ENCODE results near the gene ASPHD2. TPM values are rescaled to one million over a fixed set of nuclear protein-coding genes. Genes with fewer than 3 reads are reported as not detected.

ASPHD2 gene
- total and polyA plus RNA-seq, 3 experiments from 2014 or later: 4.1 to 14.2 (median 13.1) TPM

GRCh38 chr22:26452236-26453016, 23.4 kb downstream of the ASPHD2 start:
- no peak for DNase-seq
- H3K36me3 Mint-ChIP-seq: peaks cover under 1 to 62% (median 12%) of the 10 kb centered on the region in 3 donors
- H3K4me1 Mint-ChIP-seq: no peaks in the 10 kb centered on the region
- peak overlapping the region in 2 of 8 donors; percentile 14 to 58 for H3K27ac Mint-ChIP-seq
- Histone ChIP-seq H3K27me3 (ENCODE audit: insufficient read depth, low read length, poor library complexity, severe bottlenecking) (no peaks in the 10 kb centered on the region), H3K27ac (ENCODE audit: low read depth, low read length) (no peak overlapping the region), H3K4me3 (ENCODE audit: low read length) (no peak overlapping the region), H3K36me3 (ENCODE audit: insufficient read depth, low read length) (peaks cover 18% of the 10 kb centered on the region), H3K9me3 (ENCODE audit: low read length) (no peaks in the 10 kb centered on the region), H3K4me1 (ENCODE audit: insufficient read depth, low read length) (no peaks in the 10 kb centered on the region)
- ChIA-PET POLR2A (no interaction called here), CTCF (interaction anchor here (1.7 kb wide), 1 partner anchor 32 kb away, joined by 4 read pairs; no protein-coding TSS in a partner anchor)
- no peaks in the 10 kb centered on the region for H3K27me3 Mint-ChIP-seq
- H3K9me3 Mint-ChIP-seq: no peaks in the 10 kb centered on the region
- no peak overlapping the region for H3K4me3 Mint-ChIP-seq

GRCh38 chr22:26453216-26453615, 24.2 kb downstream of the ASPHD2 start:
- ChIA-PET POLR2A (no interaction called here), CTCF (no interaction called here)
- Histone ChIP-seq H3K9me3 (ENCODE audit: low read length) (no peaks in the 10 kb centered on the region), H3K4me3 (ENCODE audit: low read length) (no peak overlapping the region), H3K27ac (ENCODE audit: low read depth, low read length) (no peak overlapping the region), H3K27me3 (ENCODE audit: insufficient read depth, low read length, poor library complexity, severe bottlenecking) (no peaks in the 10 kb centered on the region), H3K36me3 (ENCODE audit: insufficient read depth, low read length) (peaks cover 18% of the 10 kb centered on the region), H3K4me1 (ENCODE audit: insufficient read depth, low read length) (no peaks in the 10 kb centered on the region)
- DNase-seq: no peak
- Mint-ChIP-seq H3K27me3 (no peaks in the 10 kb centered on the region), H3K4me3 (no peak overlapping the region), H3K27ac (no peak overlapping the region), H3K4me1 (no peaks in the 10 kb centered on the region), H3K9me3 (no peaks in the 10 kb centered on the region), H3K36me3 (peaks cover 4 to 70% (median 16%) of the 10 kb centered on the region in 3 donors)

- no peak for DNase-seq
- peaks cover 18% of the 10 kb centered on the region for H3K36me3 ChIP-seq (ENCODE audit: insufficient read depth, low read length)
- Mint-ChIP-seq H3K27ac (peak overlapping the region in 2 of 8 donors; percentile 38 to 48), H3K9me3 (no peaks in the 10 kb centered on the region), H3K4me1 (no peaks in the 10 kb centered on the region), H3K27me3 (no peaks in the 10 kb centered on the region), H3K4me3 (no peak overlapping the region), H3K36me3 (peaks cover 4 to 78% (median 16%) of the 10 kb centered on the region in 3 donors)
- H3K4me3 ChIP-seq (ENCODE audit: low read length): no peak overlapping the region
- ChIA-PET CTCF (no interaction called here), POLR2A (no interaction called here)
- H3K9me3 ChIP-seq (ENCODE audit: low read length): no peaks in the 10 kb centered on the region
- H3K27ac ChIP-seq (ENCODE audit: low read depth, low read length): no peak overlapping the region
- H3K27me3 ChIP-seq (ENCODE audit: insufficient read depth, low read length, poor library complexity, severe bottlenecking): no peaks in the 10 kb centered on the region
- H3K4me1 ChIP-seq (ENCODE audit: insufficient read depth, low read length): no peaks in the 10 kb centered on the region
Observed at GRCh38 chr22:26453812-26454500, 24.9 kb downstream of the ASPHD2 start.

DNA sequence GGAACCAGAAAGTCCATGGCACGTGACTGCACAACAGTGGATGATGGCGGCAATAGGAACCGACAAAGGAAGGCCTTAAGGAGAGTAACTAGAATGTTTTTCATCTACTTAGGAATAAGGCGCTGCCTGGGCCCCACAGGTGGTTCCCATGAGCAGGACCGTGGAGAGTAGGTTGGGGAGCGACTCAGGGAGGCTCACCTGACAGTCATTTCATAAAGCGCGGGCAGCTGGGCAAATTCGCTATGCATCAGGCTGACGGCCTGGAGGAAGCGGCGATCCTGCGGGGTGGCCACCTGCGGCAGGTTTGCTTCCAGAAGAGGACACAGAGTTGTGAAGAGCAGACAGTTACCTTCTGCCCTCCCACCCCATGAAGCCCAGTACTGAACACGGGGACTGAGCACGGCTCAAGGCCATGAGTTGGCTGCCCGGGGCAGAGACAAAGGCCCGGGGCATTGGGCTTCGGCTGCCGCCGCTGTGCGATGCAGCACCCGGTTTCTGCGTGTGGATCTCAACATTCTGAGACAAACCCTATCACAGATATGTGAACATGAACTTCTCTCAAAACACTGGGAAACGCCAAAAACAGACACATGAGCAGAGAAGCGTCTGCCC, 28.7 kb downstream of the ASPHD2 start:
- H3K27me3 Mint-ChIP-seq: no peaks in the 10 kb centered on the region
- Histone ChIP-seq H3K27me3 (ENCODE audit: insufficient read depth, low read length, poor library complexity, severe bottlenecking) (no peaks in the 10 kb centered on the region), H3K4me3 (ENCODE audit: low read length) (no peak overlapping the region), H3K36me3 (ENCODE audit: insufficient read depth, low read length) (peaks cover 15% of the 10 kb centered on the region), H3K27ac (ENCODE audit: low read depth, low read length) (no peak overlapping the region), H3K4me1 (ENCODE audit: insufficient read depth, low read length) (no peaks in the 10 kb centered on the region), H3K9me3 (ENCODE audit: low read length) (no peaks in the 10 kb centered on the region)
- peak overlapping the region in 1 of 8 donors; percentile 15 for H3K27ac Mint-ChIP-seq
- no peak for DNase-seq
- H3K4me1 Mint-ChIP-seq: peaks cover 2 to 5% (median 2%) of the 10 kb centered on the region in 3 donors
- CTCF ChIA-PET: no interaction called here
- H3K4me3 Mint-ChIP-seq: no peak overlapping the region
- H3K9me3 Mint-ChIP-seq: no peaks in the 10 kb centered on the region
- POLR2A ChIA-PET: no interaction called here
- H3K36me3 Mint-ChIP-seq: peaks cover 4 to 78% (median 13%) of the 10 kb centered on the region in 3 donors

GRCh38 chr22:26460202-26460601, 31.1 kb downstream of the ASPHD2 start:
- Mint-ChIP-seq H3K4me1 (peaks cover 2 to 5% (median 2%) of the 10 kb centered on the region in 3 donors), H3K27ac (peak overlapping the region in 1 of 8 donors; percentile 54), H3K9me3 (no peaks in the 10 kb centered on the region), H3K27me3 (no peaks in the 10 kb centered on the region), H3K36me3 (peaks cover 4 to 86% (median 18%) of the 10 kb centered on the region in 3 donors), H3K4me3 (no peak overlapping the region)
- no peak overlapping the region for H3K4me3 ChIP-seq (ENCODE audit: low read length)
- H3K27ac ChIP-seq (ENCODE audit: low read depth, low read length): no peak overlapping the region
- H3K36me3 ChIP-seq (ENCODE audit: insufficient read depth, low read length): peaks cover 20% of the 10 kb centered on the region
- ChIA-PET CTCF (interaction anchor here (0.6 to 3.4 kb wide), 11 partner anchors 19 to 96 kb away, joined by 3 to 15 read pairs (median 4); no protein-coding TSS in a partner anchor), POLR2A (no interaction called here)
- H3K4me1 ChIP-seq (ENCODE audit: insufficient read depth, low read length): no peaks in the 10 kb centered on the region
- H3K9me3 ChIP-seq (ENCODE audit: low read length): no peaks in the 10 kb centered on the region
- DNase-seq: no peak
- H3K27me3 ChIP-seq (ENCODE audit: insufficient read depth, low read length, poor library complexity, severe bottlenecking): no peaks in the 10 kb centered on the region

- peak in 4 of 5 donors; percentile 19 to 57 (median 26) for DNase-seq
- Histone ChIP-seq H3K9me3 (ENCODE audit: low read length) (no peaks in the 10 kb centered on the region), H3K4me1 (ENCODE audit: insufficient read depth, low read length) (no peaks in the 10 kb centered on the region), H3K4me3 (ENCODE audit: low read length) (no peak overlapping the region), H3K36me3 (ENCODE audit: insufficient read depth, low read length) (peaks cover 31% of the 10 kb centered on the region), H3K27ac (ENCODE audit: low read depth, low read length) (no peak overlapping the region), H3K27me3 (ENCODE audit: insufficient read depth, low read length, poor library complexity, severe bottlenecking) (no peaks in the 10 kb centered on the region)
- Mint-ChIP-seq H3K27me3 (no peaks in the 10 kb centered on the region), H3K27ac (peak overlapping the region in 2 of 8 donors; percentile 43 to 93), H3K4me3 (no peak overlapping the region), H3K4me1 (peaks cover 2 to 5% (median 2%) of the 10 kb centered on the region in 3 donors), H3K36me3 (peaks cover 4 to 90% (median 14%) of the 10 kb centered on the region in 3 donors), H3K9me3 (no peaks in the 10 kb centered on the region)
- ChIA-PET CTCF (interaction anchor here (0.8 to 3.4 kb wide), 15 partner anchors 10 to 97 kb away, joined by 3 to 15 read pairs (median 3); no protein-coding TSS in a partner anchor), POLR2A (no interaction called here)
Observed at GRCh38 chr22:26461188-26461810, 32.2 kb downstream of the ASPHD2 start.

DNA sequence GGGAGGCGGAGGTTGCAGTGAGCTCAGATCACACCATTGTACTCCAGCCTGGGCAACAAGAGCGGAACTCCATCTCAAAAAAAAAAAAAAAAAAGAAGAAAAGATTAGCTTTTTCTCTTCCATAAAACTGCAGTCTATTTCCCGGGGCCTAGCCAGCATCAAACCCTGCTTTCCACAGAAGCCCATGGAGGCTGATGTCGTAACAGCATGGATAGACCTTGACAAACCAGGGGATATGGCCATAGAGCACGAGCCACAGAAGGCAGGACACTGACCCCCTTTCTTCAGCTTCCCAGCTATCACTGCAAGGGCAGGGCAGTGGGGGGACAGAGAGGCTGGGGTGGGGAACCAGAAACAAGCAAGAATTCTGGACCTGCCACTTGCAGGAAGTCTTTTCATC, 33.0 kb downstream of the ASPHD2 start:
- H3K36me3 Mint-ChIP-seq: peaks cover 4 to 92% (median 18%) of the 10 kb centered on the region in 3 donors
- peaks cover 2 to 5% (median 2%) of the 10 kb centered on the region in 3 donors for H3K4me1 Mint-ChIP-seq
- H3K4me3 Mint-ChIP-seq: no peak overlapping the region
- ChIA-PET CTCF (interaction anchor here (0.8 to 3.4 kb wide), 8 partner anchors 9 to 97 kb away, joined by 3 to 15 read pairs (median 3); no protein-coding TSS in a partner anchor), POLR2A (no interaction called here)
- Histone ChIP-seq H3K27ac (ENCODE audit: low read depth, low read length) (no peak overlapping the region), H3K4me3 (ENCODE audit: low read length) (no peak overlapping the region), H3K9me3 (ENCODE audit: low read length) (no peaks in the 10 kb centered on the region), H3K4me1 (ENCODE audit: insufficient read depth, low read length) (no peaks in the 10 kb centered on the region), H3K27me3 (ENCODE audit: insufficient read depth, low read length, poor library complexity, severe bottlenecking) (no peaks in the 10 kb centered on the region), H3K36me3 (ENCODE audit: insufficient read depth, low read length) (peaks cover 36% of the 10 kb centered on the region)
- no peaks in the 10 kb centered on the region for H3K9me3 Mint-ChIP-seq
- no peaks in the 10 kb centered on the region for H3K27me3 Mint-ChIP-seq
- no peak overlapping the region for H3K27ac Mint-ChIP-seq
- DNase-seq: no peak

All from CD8-positive, alpha-beta memory T cell (primary cell).